K562 (cell line): ENCODE measurements around the gene ICA1. TPM values are rescaled to one million over a fixed set of nuclear protein-coding genes. Genes with fewer than 3 reads are reported as not detected.

ENCODE experiments used
- POLR2A ChIP-seq: fragments of 450-650 bp; conservative IDR thresholded peaks from 2 replicates; pipeline ENCODE4 v1.6.1; 2016
- YY1 ChIP-seq, 3 experiments: IDR thresholded peaks; 2 replicates each; pipeline ENCODE4 v1.6.1; 2011; ENCODE audit warnings: low read length in 2 of 3, mild to moderate bottlenecking in 2 of 3, moderate library complexity in 2 of 3, borderline replicate concordance in 1 of 3, control low read depth in 1 of 3, low read depth in 1 of 3; ENCODE audit not compliant: insufficient read depth in 3 of 3, insufficient replicate concordance in 2 of 3, control insufficient read depth in 1 of 3, insufficient read length in 1 of 3; ENCODE audit errors: extremely low read depth in 1 of 3
- ZBTB2 ChIP-seq: fragments of 450-650 bp; IDR thresholded peaks from 2 replicates; pipeline ENCODE4 v1.6.1; 2016; ENCODE audit warnings: antibody characterized with exemption
- ZBTB49 ChIP-seq: sonication (generic); formaldehyde crosslinking; IDR thresholded peaks from 2 replicates; pipeline ENCODE4 v1.8.0; 2022; ENCODE audit warnings: missing genetic modification reagents, mild to moderate bottlenecking, borderline replicate concordance
- ZNF518B ChIP-seq: fragments of 250-450 bp; sonication (Bioruptor Pico); IDR thresholded peaks from 2 replicates; pipeline ENCODE4 v1.5.0; 2021; ENCODE audit warnings: mild to moderate bottlenecking, moderate library complexity
- polyA plus RNA-seq, 8 experiments: library from polyadenylated mRNA; depleted of rRNA in 4 of 8; stranded (reverse) in 5 of 8; unstranded in 3 of 8; fragments of >200 nt; fragmentation: Nextera tagmentation in 2 of 8; fragmentation: Illumina TruSeq in 1 of 8; extraction: Ambion mirVana in 2 of 8; extraction: Trizol in 1 of 8; gene quantifications; 2 replicates each; pipeline versions ENCODE4 v1.2.1 to v1.2.3, GENCODE V29; 2011 to 2014; ENCODE audit warnings: inconsistent platforms in 1 of 8, missing spikeins in 1 of 8
- total RNA-seq, 7 experiments: library from RNA; depleted of rRNA in 6 of 7; stranded (reverse); fragments of >200 nt in 6 of 7; fragmentation: Illumina TruSeq in 2 of 7; extraction: Trizol in 2 of 7; gene quantifications; 2 replicates each; pipeline versions ENCODE4 v1.2.1 to v1.2.3, GENCODE V29; 2011 to 2021; ENCODE audit warnings: low replicate concordance in 1 of 7

ICA1 gene
- total and polyA plus RNA-seq, 9 of the 15 experiments (the other 6 are each of a cell fraction or from before 2014, with no cell fraction given) = 7.1 to 22.3 (median 16.4) TPM

GRCh38 chr7:8085420-8085819, 176.5 kb downstream of the ICA1 start (continued):
- TF ChIP-seq YY1 (IDR thresholded peaks at IDR 0.05; ENCODE audit: borderline replicate concordance in 1 of 3, control insufficient read depth in 1 of 3, extremely low read depth in 1 of 3, insufficient read depth in 3 of 3, insufficient read length in 1 of 3, insufficient replicate concordance in 2 of 3, low read depth in 1 of 3, low read length in 2 of 3) = no peak
- no peak for TF ChIP-seq ZBTB2
- TF ChIP-seq ZBTB49 (CRISPR knock-in tag) = no peak
- no peak for TF ChIP-seq ZNF518B (CRISPR knock-in tag)
- no peak for TF ChIP-seq POLR2A
